Measurements from ENCODE around the gene DMRT1.

- TF ChIP-seq CTCF (conservative IDR thresholded peaks at IDR 0.05; ENCODE audit: low read depth, low read length) (no peak), EZH2 (IDR thresholded peaks at IDR 0.05; ENCODE audit: borderline replicate concordance, low read depth, low read length, poor library complexity, severe bottlenecking) (no peak)
Measured at GRCh38 chr9:922171-922570, 80.7 kb downstream of the DMRT1 start.

All from A673 (cell line).